Hematopoietic multipotent progenitor cell treated with erythropoietin and hydrocortisone succinate and interleukin-3 and kit ligand, for 6 days (in vitro differentiated cells): ENCODE results near the gene COL25A1.
"Not testable (repeated sequence)": the region's sequence is repeated elsewhere in the genome, so short reads cannot be mapped to it uniquely, and the experiment has no call there.

Experiments used
- DNase-seq: peaks from one replicate; pipeline ENCODE4 v3.0.0-alpha.2; 2015

The COL25A1 gene

DNA sequence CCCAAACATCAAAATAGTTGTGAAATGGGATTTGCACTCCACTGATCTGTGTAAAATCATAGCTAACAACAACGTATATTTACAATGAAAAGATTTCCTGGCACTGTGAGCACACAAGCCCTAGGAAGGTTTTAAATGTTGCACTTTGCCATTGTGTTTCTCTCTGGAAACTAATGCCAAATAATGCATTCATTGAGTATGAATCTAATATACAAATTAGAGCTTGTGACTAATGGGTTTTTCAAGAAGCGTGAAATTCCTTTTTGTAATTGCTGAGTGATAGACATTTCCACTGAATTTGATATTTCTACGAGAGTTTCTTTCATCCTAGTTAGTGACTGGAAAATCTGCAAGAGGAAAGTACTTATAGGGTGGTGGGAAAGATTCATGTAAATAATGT is 135.9 kb downstream of the COL25A1 start:
- DNase-seq = no peak

DNA sequence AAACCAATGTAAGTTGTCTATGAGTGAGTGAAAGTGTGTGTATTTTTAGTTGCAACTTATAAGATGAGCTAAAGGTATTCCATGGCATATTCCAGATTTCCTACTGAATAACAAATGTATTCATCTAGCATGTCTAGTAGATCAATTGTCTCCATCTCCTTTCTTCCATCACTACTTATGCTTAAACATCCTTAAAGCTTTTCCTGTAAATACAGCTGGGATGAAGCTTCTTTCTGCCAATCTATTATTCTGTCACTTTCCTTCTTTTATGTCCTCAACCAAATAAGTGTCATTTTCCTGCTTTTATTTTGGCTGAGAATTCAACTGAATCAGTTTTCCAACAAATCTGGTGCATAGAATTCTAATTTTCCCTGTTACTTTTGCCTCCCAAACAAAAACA is 136.3 kb downstream of the COL25A1 start:
- DNase-seq = no peak

DNA sequence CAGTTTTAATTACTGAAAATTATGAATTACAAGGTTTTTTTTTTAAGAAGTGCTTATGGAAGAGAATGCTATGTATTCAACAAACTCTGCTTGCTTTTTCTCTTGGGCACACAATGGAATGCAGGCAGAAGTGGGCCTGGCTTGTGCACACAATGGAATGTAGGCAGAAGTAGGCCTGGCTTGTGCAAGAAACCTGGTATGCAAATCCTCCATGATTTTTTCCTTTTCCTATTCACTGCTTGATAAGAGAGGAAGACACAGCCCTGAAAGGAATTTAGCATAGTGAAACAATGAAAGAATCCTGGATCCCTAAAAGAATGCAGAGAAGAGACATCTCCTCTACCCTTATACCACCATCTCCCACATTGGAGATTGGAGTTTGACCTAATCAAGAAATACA is 138.4 kb downstream of the COL25A1 start:
- no peak for DNase-seq

DNA sequence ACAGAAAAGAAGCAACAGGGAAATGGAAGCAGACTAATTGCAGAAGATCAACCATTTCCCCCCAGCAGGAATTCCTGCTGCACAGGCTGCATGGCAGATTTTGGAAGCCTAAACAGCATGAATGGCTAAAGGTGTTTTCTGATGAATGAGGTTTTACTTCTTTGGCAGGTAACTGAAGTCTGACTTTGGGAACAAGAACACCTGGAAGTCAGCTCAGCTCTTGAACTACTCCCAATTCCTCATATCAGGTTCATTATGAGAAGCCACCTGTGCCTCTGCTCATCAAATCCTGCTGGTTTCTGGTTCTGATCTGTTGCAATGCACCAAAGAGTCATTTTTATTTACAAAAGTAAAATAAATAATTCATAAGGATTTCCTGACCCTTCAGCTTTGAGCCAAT is 139.0 kb downstream of the COL25A1 start:
- DNase-seq = no peak

DNA sequence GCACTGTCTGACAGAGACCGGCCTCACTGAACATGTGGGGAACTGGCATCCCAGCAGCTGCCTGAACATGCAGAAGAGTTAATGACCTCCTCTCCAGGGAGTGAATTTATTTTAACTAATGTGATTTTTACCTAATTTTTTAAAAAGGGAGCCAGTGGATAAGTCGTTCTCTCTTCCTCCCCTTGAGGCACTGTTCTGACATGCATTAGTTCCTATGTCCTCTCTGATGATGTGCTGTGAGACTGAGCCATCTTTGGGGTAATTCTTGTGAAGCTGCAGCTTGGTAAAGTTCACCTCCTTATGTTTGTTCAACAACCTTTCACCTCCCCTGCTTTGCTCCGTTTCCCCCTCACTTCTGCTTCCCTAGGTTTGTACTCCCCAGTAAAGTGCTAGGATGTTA is 139.7 kb downstream of the COL25A1 start:
- DNase-seq = no peak

DNA sequence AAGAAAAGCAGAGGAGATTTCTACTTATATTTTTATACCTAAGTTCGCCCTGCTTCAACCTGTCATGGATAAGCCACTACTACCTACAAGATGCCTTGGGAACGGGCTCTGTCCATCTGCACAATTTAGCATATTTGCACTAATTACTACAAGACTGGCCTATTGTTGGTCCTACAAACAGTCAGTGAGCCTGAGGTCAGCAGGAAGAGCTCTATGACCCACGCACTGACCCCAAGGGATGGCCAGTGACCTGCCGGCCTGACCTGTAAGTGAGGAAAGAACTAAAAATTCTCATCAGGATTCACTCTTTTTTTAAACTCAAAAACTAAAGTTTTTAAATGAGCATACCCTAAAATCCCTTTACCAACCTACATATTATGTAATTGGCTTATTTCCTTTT is 142.0 kb downstream of the COL25A1 start:
- no peak for DNase-seq

DNA sequence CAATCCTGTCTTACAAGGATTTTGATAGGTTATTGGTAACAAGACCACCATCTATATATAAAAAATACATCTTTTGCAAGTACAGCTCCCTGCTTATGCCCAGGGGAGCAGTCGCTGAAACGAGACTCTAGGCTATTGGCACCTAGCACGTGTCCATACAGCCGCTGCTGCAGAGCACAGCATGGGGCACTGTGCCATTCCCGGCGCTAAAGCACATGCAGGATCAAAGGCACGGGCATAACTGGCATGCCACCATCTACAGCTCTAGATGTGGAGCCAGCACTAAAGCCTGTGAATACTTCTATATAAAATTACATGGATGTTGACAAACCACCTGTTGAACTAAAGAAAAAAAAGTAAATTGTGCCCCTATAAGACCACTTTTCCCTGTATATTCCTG is 144.8 kb downstream of the COL25A1 start:
- no peak for DNase-seq

DNA sequence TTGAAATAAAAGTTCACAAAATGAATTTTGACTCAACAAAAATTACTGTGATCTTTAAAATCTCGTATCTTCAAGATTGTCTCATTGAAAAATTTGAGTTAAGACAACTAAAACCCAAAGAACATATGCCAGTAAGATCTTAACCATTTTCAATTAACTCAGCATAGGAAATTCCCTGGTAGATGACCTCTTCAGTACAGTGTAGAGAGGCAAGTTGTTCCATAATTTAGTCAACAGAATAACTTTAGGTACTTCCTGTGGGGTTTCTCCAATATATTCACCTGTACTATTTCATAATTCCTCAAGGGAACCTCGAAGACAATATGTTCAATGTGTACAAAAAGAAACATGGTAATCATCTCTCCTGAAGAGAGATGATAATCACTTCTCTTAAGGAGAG is 145.3 kb downstream of the COL25A1 start:
- no peak for DNase-seq

DNA sequence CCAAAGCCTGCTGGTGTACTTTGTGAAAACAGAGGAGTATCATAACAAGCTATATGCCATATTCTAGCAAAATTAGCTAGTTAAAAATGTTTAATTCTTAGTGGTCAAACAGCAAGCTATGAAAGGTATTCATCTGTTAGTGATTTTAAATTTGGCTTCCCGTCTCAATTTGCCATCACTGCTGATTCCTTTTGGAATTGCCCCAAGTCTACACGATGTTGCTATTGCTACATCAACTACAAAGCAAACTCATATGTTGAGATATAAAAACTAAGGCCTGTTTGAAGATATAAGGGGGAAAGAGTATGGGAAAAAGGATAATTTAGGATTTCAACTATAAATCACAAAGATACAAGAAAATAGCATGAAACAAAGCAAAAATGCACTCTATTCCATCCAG is 146.1 kb downstream of the COL25A1 start:
- DNase-seq = no peak

DNA sequence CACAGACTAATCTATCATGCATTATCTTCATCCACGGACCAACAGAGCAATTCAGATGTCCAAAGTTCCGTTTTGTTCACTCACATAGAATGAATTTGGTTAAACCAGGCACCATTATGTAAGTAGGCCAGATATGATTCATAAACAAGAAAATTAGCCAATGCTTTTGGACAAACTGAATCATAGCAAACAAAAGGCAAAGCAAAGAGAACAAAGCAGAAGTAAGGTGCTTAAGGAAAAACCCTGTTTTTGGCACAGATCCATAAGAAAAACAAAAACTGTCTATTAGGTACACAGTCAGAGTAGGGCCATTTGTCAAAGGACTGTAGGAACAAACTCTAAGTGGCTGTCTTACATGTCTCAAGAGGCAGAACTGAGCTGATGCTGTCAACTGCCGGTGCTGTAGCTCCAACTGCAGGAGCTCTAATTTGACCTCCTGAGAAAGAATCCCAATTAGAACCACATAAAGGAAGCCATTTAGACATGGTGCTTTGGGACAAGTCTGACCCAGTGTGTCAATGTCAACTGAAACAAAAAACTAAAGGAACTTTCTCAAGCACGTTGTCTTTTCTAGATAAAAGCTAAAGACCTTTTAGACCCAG is 146.7 kb downstream of the COL25A1 start:
- no peak for DNase-seq

DNA sequence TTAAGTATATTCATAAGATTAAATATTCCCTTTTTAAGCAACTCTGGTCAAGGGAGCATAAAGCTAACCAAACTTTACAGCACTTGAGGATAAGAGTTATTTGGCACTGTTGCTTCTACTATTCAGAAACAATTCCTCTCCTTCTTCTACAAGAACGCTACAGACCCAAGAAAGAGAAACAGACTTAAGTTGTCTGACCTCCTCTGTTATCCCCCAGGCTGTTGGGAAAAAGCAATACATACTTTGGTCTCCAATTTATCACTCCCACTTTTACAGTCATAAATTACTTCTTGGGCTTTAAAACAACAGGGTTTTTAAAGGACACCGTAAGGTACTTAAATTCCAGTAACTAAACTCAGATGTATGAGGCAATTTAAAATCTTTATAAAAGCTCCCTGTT is 147.4 kb downstream of the COL25A1 start:
- DNase-seq = no peak

DNA sequence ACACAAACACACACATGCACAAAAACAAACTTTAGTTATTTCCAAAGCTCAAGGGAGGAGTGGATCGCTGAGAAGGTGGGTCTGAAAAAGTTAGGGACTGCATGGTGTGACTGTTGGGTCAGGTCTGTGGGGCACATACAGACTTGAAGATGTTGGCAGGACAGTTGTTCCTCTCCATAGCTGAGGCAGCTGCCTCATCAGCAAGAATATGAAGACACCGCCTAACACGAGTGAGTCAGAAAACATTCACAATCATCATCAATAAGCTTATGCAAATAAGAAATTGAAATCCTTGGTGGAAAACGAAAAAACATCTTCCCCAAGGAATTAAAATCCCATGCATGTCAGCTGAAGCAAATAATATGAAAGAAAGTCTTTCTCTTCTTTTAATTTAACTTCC is 148.0 kb downstream of the COL25A1 start:
- DNase-seq = no peak

DNA sequence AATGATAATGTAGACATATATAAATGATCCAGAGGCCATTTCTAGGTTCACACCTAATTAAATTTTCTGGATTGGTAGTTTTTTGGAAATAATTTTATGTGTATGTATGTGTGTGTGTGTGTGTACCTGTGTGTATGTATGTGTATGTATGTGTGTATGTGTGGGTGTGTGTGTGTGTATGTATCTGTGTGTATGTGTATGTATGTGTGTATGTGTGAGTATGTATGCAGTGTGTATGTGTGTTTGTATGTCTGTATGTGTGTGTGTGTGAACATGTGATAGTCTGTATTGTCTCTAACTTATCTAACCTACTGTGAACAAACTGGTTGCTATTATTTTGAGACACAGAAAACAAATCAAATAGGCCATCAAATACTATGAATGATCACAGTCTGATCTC is 152.6 kb downstream of the COL25A1 start:
- DNase-seq = no peak

DNA sequence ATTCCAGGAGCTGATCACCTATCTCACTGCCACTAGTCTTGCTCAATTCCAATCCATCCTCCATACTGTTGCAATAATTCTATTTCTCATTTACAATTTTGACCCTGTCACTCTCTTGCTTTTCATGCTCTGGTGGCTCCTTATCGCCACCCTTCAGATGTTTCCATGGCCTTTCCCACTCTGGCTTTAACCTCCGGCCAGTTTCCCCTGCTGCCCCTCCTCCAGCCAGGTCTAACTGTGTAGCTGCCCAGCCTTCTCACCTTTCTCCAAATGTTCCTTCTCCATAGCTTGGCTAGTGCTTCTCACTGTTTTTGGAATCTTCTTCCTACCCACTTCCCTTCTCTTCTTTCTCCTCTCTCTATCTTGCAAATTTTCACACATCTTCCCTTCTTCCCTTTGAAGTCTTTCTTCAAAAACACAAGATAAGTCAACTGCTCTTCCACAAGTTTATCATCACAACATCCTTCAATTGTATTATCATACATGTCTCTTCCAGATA is 153.8 kb downstream of the COL25A1 start:
- no peak for DNase-seq

DNA sequence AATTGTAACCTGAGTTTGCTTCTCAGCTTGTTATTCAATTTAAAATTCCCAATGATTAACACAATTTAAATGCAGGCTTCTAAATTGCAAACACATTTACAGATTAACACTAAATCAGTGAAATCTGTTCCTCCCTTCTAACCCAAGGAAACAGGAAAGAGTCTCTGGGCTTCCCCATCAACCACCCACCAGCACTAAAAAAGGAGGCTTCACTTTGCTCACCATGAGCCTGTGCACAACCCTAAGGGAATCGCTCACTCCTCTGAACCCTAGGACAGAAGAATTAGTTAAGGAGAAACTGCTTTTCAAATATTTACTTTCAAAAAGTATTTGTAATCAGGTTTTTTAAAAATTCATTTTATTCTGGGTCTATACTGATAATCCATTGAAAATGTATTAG is 155.3 kb downstream of the COL25A1 start:
- no peak for DNase-seq

DNA sequence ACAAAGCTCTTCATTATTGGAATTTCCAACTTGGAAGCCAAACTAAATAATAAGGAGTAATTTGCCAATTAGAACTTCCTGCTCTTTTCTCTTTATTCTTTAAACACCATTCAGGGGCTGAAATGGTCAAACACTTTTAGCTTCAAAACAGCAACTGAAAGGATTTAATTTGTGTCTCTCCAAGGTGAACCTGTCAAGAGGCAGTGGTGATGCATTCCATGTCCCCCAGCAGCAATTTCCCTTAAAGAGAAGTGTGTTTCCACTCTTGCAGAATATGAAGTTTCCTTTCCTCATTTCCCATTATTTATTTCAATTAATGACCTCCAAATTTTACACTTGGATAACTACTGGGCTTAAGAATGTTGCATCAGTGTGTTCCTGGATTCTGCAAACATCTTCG is 156.0 kb downstream of the COL25A1 start:
- DNase-seq = no peak

DNA sequence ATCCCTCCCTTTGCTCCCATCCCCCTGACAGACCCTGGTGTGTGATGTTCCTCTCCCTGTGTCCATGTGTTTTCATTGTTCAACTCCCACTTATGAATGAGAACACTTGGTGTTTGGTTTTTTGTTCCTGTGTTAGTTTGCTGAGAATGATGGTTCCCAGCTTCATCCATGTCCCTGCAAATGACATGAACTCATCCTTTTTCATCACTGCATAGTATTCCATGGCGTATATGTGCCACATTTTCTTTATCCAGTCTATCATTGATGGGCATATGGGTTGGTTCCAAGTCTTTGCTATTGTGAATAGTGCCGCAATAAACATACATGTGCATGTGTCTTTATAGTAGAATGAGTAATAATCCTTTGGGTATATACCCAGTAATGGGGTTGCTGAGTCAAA is 164.3 kb downstream of the COL25A1 start:
- DNase-seq = not testable (repeated sequence)

DNA sequence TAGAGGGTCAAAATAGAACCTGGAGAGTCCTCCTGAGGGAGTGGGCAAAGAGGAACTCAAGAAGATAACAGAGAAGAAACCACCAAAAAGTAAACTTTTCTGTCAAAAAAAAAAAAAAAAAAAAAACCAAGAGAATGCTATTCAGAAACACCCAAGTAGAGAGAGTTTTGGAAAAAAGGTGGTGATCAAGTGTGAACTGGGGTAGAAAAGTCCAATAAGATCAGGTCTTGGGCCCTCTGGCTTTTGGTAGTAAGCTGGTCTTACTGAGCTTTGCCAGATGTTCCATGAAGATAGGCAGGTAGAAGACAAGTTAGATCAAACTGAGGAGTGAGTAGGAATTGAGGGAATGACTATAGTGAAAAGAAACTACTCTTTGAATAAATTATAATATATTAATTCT is 167.5 kb downstream of the COL25A1 start:
- peak; percentile 20 for DNase-seq

DNA sequence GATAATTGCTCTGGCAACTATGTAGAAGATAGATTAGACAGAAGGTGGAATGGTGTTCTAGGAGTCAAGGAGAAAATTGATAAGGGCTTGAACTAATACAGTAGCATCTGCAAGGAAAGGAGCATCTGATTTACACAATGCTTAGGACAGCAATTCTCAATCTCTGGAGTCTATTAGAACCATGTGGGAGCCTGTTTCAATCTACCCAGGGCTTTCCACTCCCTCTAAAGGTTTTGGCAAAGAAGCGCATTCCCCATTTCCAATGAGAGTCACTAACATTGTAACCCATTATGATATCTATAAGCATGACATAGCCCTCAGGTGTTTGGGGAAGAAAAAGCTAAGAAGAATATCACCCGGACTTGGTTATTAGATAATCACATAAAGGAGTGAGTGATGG is 168.2 kb downstream of the COL25A1 start:
- DNase-seq = no peak

DNA sequence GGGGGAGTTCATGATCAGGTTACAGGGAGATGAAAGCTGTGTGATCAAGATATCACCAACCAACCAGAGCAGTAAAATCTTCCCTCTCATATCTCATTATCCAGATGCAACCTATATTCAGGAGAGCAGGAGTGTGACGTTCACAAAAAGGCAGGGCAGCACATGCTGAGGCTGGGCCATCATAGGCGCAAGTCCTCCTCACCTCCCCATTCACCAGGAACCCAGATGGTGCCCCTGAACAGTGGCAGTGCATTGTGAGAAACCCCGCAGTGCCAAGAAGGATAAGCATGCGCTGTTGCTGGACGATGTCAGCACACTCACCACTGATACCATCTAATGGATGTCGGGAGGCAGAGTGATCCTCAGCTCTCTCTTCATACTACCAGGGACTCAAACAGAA is 170.9 kb downstream of the COL25A1 start:
- no peak for DNase-seq

DNA sequence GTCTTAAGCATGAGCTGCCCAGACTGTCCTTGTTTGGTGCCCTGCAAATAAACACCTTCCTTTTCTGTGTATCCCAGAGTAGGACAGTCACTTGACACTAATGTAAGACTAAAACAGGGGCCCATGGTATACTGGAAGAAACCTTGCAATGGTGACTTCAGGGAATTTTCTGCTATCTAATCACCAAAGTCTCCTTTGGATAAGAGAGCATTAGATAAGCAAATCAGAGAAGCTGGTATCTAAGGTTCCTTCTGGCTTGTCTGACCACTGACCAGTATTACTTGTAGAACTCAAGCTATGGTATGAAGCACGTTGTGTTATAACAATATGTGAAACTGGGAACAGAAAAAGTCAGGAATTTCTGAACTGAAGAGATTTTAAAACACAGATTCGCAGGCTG is 173.9 kb downstream of the COL25A1 start:
- no peak for DNase-seq

DNA sequence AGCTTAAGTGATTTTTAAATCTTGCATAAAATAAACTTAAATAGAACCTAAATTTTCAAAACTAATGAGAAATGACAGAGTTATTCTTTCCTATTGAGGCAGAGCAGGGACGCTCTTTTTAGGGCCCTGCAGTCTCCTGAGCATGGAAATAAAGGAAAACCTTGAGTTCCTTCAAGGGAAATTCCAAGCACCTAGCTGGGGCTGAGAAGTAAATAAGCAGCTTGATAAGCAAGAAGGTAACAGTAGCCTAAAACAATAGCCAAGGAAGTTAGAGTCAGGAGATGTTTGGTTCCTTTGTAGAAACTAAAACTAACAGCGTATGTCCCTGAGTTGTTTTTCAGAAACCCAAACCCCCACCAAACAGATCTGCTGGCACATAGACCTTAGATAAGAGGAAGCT is 174.6 kb downstream of the COL25A1 start:
- DNase-seq = no peak

DNA sequence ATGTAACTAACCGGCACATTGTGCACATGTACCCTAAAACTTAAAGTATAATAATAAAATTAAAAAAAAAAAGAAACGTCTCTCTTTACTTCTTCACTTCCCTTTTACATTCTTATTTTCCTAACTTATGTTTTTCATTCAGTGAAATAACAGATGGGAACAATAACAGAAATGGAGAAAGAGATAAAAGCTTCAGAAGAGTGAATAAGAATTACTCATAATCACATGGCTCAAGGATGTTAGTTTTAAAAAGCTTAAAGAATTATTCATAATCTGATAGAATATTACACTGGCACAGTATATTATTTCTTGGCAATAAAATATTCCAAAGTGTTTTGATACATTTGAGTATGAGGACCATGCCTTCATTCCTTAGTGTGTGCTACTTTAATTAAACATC is 175.6 kb downstream of the COL25A1 start:
- no peak for DNase-seq

DNA sequence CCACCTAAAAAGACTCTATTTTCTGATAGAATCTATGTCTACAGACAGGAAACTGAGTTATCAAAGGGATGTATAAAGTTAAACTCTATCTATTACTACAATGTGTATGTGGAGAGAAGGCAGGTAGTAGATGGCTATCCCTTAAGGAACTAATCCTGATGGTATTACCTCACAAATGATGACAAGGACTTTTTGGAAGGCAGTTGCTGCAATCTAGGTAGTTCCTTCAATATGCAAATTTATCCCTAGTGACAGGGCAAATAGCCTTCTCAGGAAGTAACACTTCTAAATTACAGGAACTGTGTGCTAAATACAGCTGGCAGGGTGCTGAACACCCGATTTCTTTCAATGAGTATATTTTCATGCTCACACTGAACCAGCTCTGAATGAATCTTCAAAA is 177.4 kb downstream of the COL25A1 start:
- no peak for DNase-seq

DNA sequence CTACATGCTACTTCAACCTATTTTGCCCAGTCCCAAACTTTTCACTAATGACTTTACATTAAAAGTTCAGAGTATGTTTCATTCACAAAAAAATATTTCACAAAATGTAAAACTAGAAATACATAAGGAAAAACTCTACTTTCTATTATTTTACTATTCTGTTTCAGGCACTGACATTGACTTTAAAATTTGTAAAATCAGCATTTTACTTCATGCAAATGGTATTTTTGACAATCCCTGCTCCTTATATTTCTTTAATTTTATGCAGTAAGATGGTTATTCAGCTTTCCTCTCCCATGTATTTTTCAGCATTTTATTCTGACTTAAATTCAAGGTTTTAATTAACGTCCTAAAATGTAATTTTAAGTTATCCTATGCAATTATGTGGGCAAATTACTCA is 178.5 kb downstream of the COL25A1 start:
- DNase-seq = no peak

DNA sequence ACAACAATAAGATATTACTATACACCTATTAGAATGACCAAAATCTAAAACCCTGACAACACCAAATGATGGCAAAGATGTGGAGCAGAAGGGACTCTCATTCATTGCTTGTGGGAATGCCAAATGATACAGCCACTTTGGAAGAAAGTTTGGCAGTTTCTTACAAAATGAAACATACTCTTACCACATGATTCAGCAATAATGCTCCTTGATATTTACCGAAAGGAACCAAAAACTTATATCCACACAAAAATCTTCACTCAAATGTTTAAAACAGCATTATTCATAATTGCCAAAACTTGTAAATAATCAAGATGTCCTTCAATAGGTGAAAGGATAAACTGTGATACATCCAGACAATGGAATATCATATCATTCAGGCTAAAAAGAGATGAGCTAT is 180.9 kb downstream of the COL25A1 start:
- DNase-seq = no peak
